Effector memory CD4-positive, alpha-beta T cell (primary cell): ENCODE data around the gene PTPRT.

Experiments
- DNase-seq, 3 donors: peaks; one replicate each; pipeline ENCODE4 v3.0.0-alpha.2; 2020
- H3K27ac ChIP-seq: 2 replicates; pipeline ENCODE4 v1.7.0; 2013; ENCODE audit warnings: mild to moderate bottlenecking, low read length, moderate library complexity; ENCODE audit not compliant: insufficient read depth, poor library complexity, severe bottlenecking
- H3K27me3 ChIP-seq: replicated peaks from 2 replicates; pipeline ENCODE4 v1.7.0; 2013; ENCODE audit warnings: mild to moderate bottlenecking, low read length; ENCODE audit not compliant: insufficient read depth, control insufficient read depth, poor library complexity, severe bottlenecking
- H3K36me3 ChIP-seq: 2 replicates; pipeline ENCODE4 v1.7.0; 2013; ENCODE audit warnings: mild to moderate bottlenecking, low read length, moderate library complexity; ENCODE audit not compliant: control insufficient read depth, insufficient read depth
- H3K4me1 ChIP-seq: 2 replicates; pipeline ENCODE4 v1.7.0; 2013; ENCODE audit warnings: low read length, mild to moderate bottlenecking; ENCODE audit not compliant: control insufficient read depth, insufficient read depth, poor library complexity, severe bottlenecking
- H3K4me3 ChIP-seq: 2 replicates; pipeline ENCODE4 v1.7.0; 2013; ENCODE audit warnings: low read length, low read depth, mild to moderate bottlenecking; ENCODE audit not compliant: insufficient read depth, poor library complexity, severe bottlenecking
- H3K9me3 ChIP-seq: 2 replicates; pipeline ENCODE4 v1.7.0; 2013; ENCODE audit warnings: mild to moderate bottlenecking, low read length, moderate library complexity; ENCODE audit not compliant: control insufficient read depth

The PTPRT gene

GRCh38 chr20:42399802-42400201 is 789.9 kb downstream of the PTPRT start:
- Histone ChIP-seq H3K4me1 (no peaks in the 10 kb centered on the region), H3K4me3 (no peak overlapping the region), H3K27me3 (no peaks in the 10 kb centered on the region), H3K36me3 (no peaks in the 10 kb centered on the region), H3K9me3 (no peaks in the 10 kb centered on the region), H3K27ac (no peak overlapping the region)
- no peak for DNase-seq

- Histone ChIP-seq H3K9me3 (no peaks in the 10 kb centered on the region), H3K4me3 (no peak overlapping the region), H3K36me3 (no peaks in the 10 kb centered on the region), H3K27ac (no peak overlapping the region), H3K4me1 (no peaks in the 10 kb centered on the region), H3K27me3 (no peaks in the 10 kb centered on the region)
- DNase-seq, result no peak
Observed at GRCh38 chr20:42392442-42392841, 797.3 kb downstream of the PTPRT start.

DNA sequence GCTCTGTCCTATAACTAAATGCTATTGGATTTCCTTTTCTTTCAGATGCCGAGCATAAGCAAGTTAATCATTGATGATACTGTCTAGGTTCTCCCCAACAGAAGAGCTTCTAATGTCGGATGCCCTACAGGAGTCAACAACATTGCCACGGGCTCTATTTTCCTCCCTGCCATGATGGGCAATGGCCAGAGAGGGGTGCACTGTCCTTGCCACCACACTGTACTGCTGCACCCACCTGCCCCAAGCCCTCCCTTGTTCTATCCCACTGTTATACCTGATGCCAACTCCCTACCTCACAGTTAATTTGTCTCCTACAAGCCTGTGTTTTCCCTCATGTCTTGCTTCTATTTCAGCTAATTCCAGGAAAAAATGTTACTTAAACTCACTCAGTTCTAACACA is 797.9 kb downstream of the PTPRT start:
- no peaks in the 10 kb centered on the region for H3K9me3 ChIP-seq
- no peaks in the 10 kb centered on the region for H3K36me3 ChIP-seq
- H3K4me1 ChIP-seq, result no peaks in the 10 kb centered on the region
- no peaks in the 10 kb centered on the region for H3K27me3 ChIP-seq
- DNase-seq, result no peak
- H3K27ac ChIP-seq, result no peak overlapping the region
- no peak overlapping the region for H3K4me3 ChIP-seq

DNA sequence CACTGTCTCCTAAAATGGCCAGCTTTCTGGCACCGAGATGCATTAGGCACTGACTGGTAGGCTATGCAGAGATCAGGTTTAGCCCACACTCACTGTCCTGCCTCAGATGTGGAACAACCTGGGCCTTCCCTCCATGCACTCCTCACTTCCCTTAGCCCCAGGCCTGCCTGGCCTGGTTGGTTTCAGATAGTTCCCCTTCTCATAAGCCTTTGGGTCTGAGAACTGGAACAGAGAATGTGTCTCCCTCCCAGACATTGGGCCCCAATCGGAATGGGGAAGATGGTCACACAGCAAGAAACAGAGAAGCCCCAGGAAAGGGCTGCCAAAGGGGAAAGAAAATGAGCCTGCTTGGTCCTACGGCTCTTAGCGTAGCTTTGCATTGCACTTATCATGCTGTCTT is 809.4 kb downstream of the PTPRT start:
- H3K27ac ChIP-seq, result no peak overlapping the region
- no peak overlapping the region for H3K4me3 ChIP-seq
- H3K4me1 ChIP-seq, result no peaks in the 10 kb centered on the region
- H3K9me3 ChIP-seq, result no peaks in the 10 kb centered on the region
- DNase-seq, result no peak
- no peaks in the 10 kb centered on the region for H3K36me3 ChIP-seq
- no peaks in the 10 kb centered on the region for H3K27me3 ChIP-seq

DNA sequence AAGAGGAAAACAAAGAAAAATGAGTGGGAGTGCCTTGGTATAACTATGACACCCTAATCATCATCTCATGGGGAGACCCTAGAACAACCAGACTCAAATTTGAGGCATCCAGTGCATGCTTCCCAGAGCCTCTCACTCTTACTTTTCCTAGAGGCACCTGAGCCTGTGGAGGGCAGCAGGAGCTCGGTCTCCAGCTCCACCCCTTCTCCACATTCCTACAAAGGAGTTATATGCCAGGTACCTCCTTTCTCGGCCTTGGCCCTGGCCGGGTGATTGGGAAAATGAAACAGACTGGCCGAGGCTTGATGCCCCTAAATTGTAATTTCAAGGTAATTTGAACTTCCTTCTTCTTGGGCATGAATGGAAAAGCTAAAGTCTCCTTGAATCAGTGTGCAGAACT is 810.3 kb downstream of the PTPRT start:
- Histone ChIP-seq H3K4me1 (no peaks in the 10 kb centered on the region), H3K4me3 (no peak overlapping the region), H3K9me3 (no peaks in the 10 kb centered on the region), H3K27me3 (no peaks in the 10 kb centered on the region), H3K36me3 (no peaks in the 10 kb centered on the region), H3K27ac (no peak overlapping the region)
- no peak for DNase-seq

DNA sequence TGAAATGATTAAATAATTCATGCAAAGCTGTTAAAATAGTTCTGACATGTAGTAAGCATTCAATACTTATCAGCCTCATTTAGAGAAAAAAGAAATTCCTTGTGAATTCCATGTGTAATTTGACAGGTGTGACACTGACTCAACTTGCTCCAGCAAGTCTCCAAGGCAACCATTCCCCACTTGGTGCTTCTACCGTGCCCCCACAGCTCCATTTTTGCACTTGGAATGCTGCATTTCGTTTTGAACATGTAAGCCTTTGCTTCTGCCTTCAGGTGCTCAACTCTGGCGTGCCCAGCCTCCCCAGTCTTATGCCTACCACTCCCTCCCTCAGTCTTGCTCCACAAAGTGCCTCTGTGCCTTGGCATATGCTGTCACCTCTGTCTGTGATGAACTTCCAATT is 810.9 kb downstream of the PTPRT start:
- Histone ChIP-seq H3K9me3 (no peaks in the 10 kb centered on the region), H3K36me3 (no peaks in the 10 kb centered on the region), H3K4me1 (no peaks in the 10 kb centered on the region), H3K27me3 (no peaks in the 10 kb centered on the region), H3K27ac (no peak overlapping the region), H3K4me3 (no peak overlapping the region)
- no peak for DNase-seq

DNA sequence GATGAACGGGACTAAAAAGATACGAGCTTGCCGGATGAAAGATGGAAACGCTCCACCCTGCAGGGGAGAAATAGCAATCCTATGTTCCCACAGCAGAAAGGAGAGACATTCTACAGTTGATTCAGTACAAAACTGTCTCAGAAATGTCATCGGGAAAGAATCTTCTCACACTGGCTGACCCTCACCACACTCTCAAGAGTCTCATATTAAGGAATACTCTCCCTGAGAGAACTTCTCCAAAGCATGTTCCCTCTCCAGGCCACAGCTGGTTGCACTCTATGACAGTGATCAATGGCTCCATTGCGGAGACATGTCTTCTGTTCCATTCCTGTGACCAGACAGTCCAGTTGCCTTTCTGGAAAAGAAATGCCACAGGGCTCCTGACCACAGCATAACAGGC is 813.6 kb downstream of the PTPRT start:
- DNase-seq, result no peak
- Histone ChIP-seq H3K4me3 (no peak overlapping the region), H3K4me1 (no peaks in the 10 kb centered on the region), H3K9me3 (no peaks in the 10 kb centered on the region), H3K27ac (no peak overlapping the region), H3K27me3 (no peaks in the 10 kb centered on the region), H3K36me3 (no peaks in the 10 kb centered on the region)

DNA sequence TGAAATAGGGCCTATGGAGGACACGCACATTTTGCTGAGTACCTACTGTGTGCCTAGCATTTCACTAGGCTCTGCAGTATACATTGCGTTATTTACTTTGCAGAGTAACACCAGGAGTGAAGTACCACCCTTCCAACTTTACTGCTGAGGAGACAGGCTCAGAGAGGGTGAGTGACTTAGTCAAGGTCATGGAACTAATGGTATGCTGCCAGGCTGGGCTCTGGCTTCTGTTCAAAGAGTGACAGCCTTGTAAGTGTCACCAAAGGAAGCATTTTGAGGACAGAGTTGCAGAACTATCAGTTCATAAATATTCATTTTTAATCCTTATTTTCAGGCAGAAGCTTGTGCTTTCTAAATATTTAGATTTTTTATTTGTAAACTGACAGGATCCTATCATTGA is 816.7 kb downstream of the PTPRT start:
- Histone ChIP-seq H3K27me3 (no peaks in the 10 kb centered on the region), H3K36me3 (no peaks in the 10 kb centered on the region), H3K4me3 (no peak overlapping the region), H3K27ac (no peak overlapping the region), H3K4me1 (no peaks in the 10 kb centered on the region), H3K9me3 (no peaks in the 10 kb centered on the region)
- DNase-seq, result no peak

DNA sequence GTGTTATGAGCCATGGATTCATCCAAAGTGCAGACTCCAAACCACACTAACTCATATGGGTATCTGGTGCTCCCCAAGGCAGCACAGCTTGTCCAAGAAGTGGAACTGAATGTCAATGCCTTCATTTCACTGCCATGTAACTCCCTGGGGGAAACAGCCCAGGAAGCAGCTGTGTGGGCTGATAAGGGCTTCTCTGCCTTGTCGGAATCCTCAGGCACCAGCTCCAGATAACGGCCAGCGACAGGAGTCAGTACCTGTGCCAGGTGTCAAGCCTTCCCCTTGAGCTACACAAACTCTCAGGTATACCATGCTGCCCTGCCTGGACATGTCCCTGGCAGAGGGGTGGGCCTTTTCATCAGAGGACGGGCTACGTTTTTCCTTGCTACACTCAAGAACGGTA is 819.6 kb downstream of the PTPRT start:
- H3K9me3 ChIP-seq, result no peaks in the 10 kb centered on the region
- H3K27me3 ChIP-seq, result no peaks in the 10 kb centered on the region
- H3K27ac ChIP-seq, result no peak overlapping the region
- no peaks in the 10 kb centered on the region for H3K4me1 ChIP-seq
- DNase-seq, result no peak
- no peak overlapping the region for H3K4me3 ChIP-seq
- no peaks in the 10 kb centered on the region for H3K36me3 ChIP-seq

DNA sequence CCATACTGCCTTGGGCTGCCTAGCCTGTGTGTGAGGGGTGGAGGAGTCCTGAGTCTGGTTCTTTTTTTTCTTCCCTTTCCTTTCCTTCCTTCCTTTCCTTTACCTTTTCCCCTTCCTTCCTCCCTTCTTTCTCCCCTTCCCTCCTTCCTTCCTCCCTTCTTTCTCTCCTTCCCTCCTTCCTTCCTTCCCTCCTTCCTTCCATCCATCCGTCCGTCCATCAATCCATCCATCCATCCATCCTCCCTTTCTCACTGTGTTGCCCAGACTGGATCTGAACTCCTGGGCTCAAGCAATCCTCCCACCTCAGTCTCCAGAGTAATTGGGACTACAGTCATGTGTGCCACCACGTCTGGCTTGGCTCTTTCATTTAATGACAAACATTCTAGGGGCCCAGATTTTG is 820.8 kb downstream of the PTPRT start:
- DNase-seq, result no peak
- no peaks in the 10 kb centered on the region for H3K9me3 ChIP-seq
- H3K36me3 ChIP-seq, result no peaks in the 10 kb centered on the region
- no peak overlapping the region for H3K4me3 ChIP-seq
- no peaks in the 10 kb centered on the region for H3K27me3 ChIP-seq
- no peak overlapping the region for H3K27ac ChIP-seq
- no peaks in the 10 kb centered on the region for H3K4me1 ChIP-seq

DNA sequence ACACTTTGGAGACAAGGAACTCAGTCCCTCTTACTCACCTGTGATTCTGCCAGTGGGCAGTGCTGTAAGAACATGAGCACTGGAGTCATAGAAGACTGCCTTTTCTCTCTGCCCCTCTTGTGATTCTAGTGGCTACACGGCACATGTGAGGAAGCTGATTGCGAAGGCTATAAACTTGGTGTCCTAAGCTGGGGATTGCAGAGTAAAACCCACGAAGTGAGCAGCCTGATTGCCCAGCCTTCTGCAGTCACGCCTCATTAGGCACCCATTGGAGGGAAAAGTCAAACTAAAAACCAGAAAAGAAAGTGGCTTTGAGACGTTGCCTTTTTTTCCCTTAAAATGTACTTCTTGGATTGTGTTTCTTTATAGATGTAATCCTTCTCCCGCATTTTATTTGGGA is 823.1 kb downstream of the PTPRT start:
- Histone ChIP-seq H3K4me3 (no peak overlapping the region), H3K9me3 (no peaks in the 10 kb centered on the region), H3K27me3 (no peaks in the 10 kb centered on the region), H3K4me1 (no peaks in the 10 kb centered on the region), H3K36me3 (no peaks in the 10 kb centered on the region), H3K27ac (no peak overlapping the region)
- DNase-seq, result no peak
